GM18519 (cell line): ENCODE results near the gene SCPEP1.
"Not testable (repeated sequence)": the region's sequence is repeated elsewhere in the genome, so short reads cannot be mapped to it uniquely, and the experiment has no call there.

Experiments
- ATAC-seq: cut with Tn5 transposase; IDR thresholded peaks from one replicate; pipeline ENCODE4 v1.9.1; 2021; ENCODE audit warnings: mild to moderate bottlenecking, moderate library complexity; ENCODE audit not compliant: unreplicated experiment, low FRiP score

Gene SCPEP1

GRCh38 chr17:56977673-56978395 lies at the start of gene SCPEP1:
Gene SCPEP1, plus strand, starts transcription at chr17:56978131. Its CDS starts 29 bp downstream, at chr17:56978160.
- no peak for ATAC-seq

GRCh38 chr17:56928586-56928985 lies 49.3 kb upstream of the SCPEP1 start:
- no peak for ATAC-seq

- ATAC-seq, result no peak
Observed at GRCh38 chr17:56929362-56929969, 48.5 kb upstream of the SCPEP1 start.

- ATAC-seq, result no peak
Observed at GRCh38 chr17:56930739-56931337, 47.1 kb upstream of the SCPEP1 start.

GRCh38 chr17:56933151-56933745 lies 44.7 kb upstream of the SCPEP1 start:
- no peak for ATAC-seq

GRCh38 chr17:56933868-56934267 lies 44.1 kb upstream of the SCPEP1 start:
- ATAC-seq, result no peak

- ATAC-seq, result no peak
Observed at GRCh38 chr17:56934280-56934679, 43.7 kb upstream of the SCPEP1 start.

- ATAC-seq, result no peak
Observed at GRCh38 chr17:56935461-56935860, 42.5 kb upstream of the SCPEP1 start.

- ATAC-seq, result no peak
Observed at GRCh38 chr17:56936697-56937322, 41.1 kb upstream of the SCPEP1 start.

GRCh38 chr17:56937687-56938086 lies 40.2 kb upstream of the SCPEP1 start:
- no peak for ATAC-seq

GRCh38 chr17:56938206-56938605 lies 39.7 kb upstream of the SCPEP1 start:
- not testable (repeated sequence) for ATAC-seq

GRCh38 chr17:56939869-56940484 lies 38.0 kb upstream of the SCPEP1 start:
- peak; percentile 58 for ATAC-seq

GRCh38 chr17:56943505-56944125 lies 34.3 kb upstream of the SCPEP1 start:
- ATAC-seq, result no peak

- no peak for ATAC-seq
Observed at GRCh38 chr17:56945938-56946505, 31.9 kb upstream of the SCPEP1 start.

GRCh38 chr17:56947741-56948140 lies 30.2 kb upstream of the SCPEP1 start:
- ATAC-seq, result no peak

GRCh38 chr17:56948491-56948890 lies 29.4 kb upstream of the SCPEP1 start:
- no peak for ATAC-seq

- no peak for ATAC-seq
Observed at GRCh38 chr17:56949595-56949994, 28.3 kb upstream of the SCPEP1 start.

GRCh38 chr17:56956992-56957391 lies 20.9 kb upstream of the SCPEP1 start:
- no peak for ATAC-seq

- peak; percentile 87 for ATAC-seq
Observed at GRCh38 chr17:56960596-56961538, 17.1 kb upstream of the SCPEP1 start, which contains the start of gene COIL. Gene COIL, minus strand, starts transcription at chr17:56961050. Its CDS starts 31 bp downstream, at chr17:56961019.
